ENCODE results near the gene SLC25A10.

The SLC25A10 gene

GRCh38 chr17:81695801-81696200 is 16.3 kb upstream of the SLC25A10 start:
- DNase-seq (ENCODE audit: low read depth, low spot score): no peak
- CTCF ChIA-PET: no interaction called here
- TF ChIP-seq CTCF (IDR thresholded peaks at IDR 0.05; ENCODE audit: insufficient read depth, low read length, missing control alignments): no peak
- POLR2A ChIA-PET: interaction anchor here (0.7 to 1.6 kb wide), 2 partner anchors 11 to 29 kb away, joined by 3 to 5 read pairs; partner anchors contain the start of genes CCDC137, HGS and OXLD1
- no peak overlapping the region for H3K4me3 ChIP-seq (ENCODE audit: low read depth, low read length)

GRCh38 chr17:81696218-81696941 is 15.7 kb upstream of the SLC25A10 start:
- no peak for DNase-seq (ENCODE audit: low read depth, low spot score)
- TF ChIP-seq CTCF (IDR thresholded peaks at IDR 0.05; ENCODE audit: insufficient read depth, low read length, missing control alignments): no peak
- CTCF ChIA-PET: no interaction called here
- no peak overlapping the region for H3K4me3 ChIP-seq (ENCODE audit: low read depth, low read length)
- POLR2A ChIA-PET: interaction anchor here (1.6 kb wide), 1 partner anchor 12 kb away, joined by 5 read pairs; the partner anchor contains the start of gene HGS

- ChIA-PET CTCF (no interaction called here), POLR2A (interaction anchor here (1.8 kb wide), 1 partner anchor 12 kb away, joined by 6 read pairs; no protein-coding TSS in a partner anchor)
- no peak for DNase-seq (ENCODE audit: low read depth, low spot score)
- no peak overlapping the region for H3K4me3 ChIP-seq (ENCODE audit: low read depth, low read length)
- TF ChIP-seq CTCF (IDR thresholded peaks at IDR 0.05; ENCODE audit: insufficient read depth, low read length, missing control alignments): no peak
These were observed 14.6 kb upstream of the SLC25A10 start for GRCh38 chr17:81697261-81698044.

GRCh38 chr17:81700353-81701287 is 11.5 kb upstream of the SLC25A10 start:
- TF ChIP-seq CTCF (IDR thresholded peaks at IDR 0.05; ENCODE audit: insufficient read depth, low read length, missing control alignments): no peak
- ChIA-PET CTCF (interaction anchor here (1.2 kb wide), 1 partner anchor 11 kb away, joined by 3 read pairs; no protein-coding TSS in a partner anchor), POLR2A (interaction anchor here (0.8 kb wide), 2 partner anchors 17 to 197 kb away, joined by 3 read pairs; partner anchors contain the start of genes ARL16 and HGS)
- H3K4me3 ChIP-seq (ENCODE audit: low read depth, low read length): no peak overlapping the region
- no peak for DNase-seq (ENCODE audit: low read depth, low spot score)

GRCh38 chr17:81701288-81702071 is 10.6 kb upstream of the SLC25A10 start:
- H3K4me3 ChIP-seq (ENCODE audit: low read depth, low read length): peak overlapping the region; percentile 86
- no peak for DNase-seq (ENCODE audit: low read depth, low spot score)
- TF ChIP-seq CTCF (IDR thresholded peaks at IDR 0.05; ENCODE audit: insufficient read depth, low read length, missing control alignments): no peak
- ChIA-PET CTCF (interaction anchor here (0.9 to 1.2 kb wide), 2 partner anchors 10 to 17 kb away, joined by 3 read pairs; no protein-coding TSS in a partner anchor), POLR2A (interaction anchor here (0.8 to 1.9 kb wide), 5 partner anchors 14 to 196 kb away, joined by 3 to 26 read pairs (median 3); partner anchors contain the start of genes ARL16 and HGS)
